ENCODE data around the gene ZBTB46.

The ZBTB46 gene

GRCh38 chr20:63746751-63747315, 84.2 kb downstream of the ZBTB46 start:
- DNase-seq (ENCODE audit: low read depth), result no peak
- no peak for TF ChIP-seq CTCF (conservative IDR thresholded peaks at IDR 0.05; ENCODE audit: low read depth, low read length)
- no peak overlapping the region for H3K4me3 ChIP-seq (ENCODE audit: low read depth, low read length)

GRCh38 chr20:63745961-63746731, 84.9 kb downstream of the ZBTB46 start:
- H3K4me3 ChIP-seq (ENCODE audit: low read depth, low read length), result no peak overlapping the region
- DNase-seq (ENCODE audit: low read depth), result no peak
- TF ChIP-seq CTCF (conservative IDR thresholded peaks at IDR 0.05; ENCODE audit: low read depth, low read length), result no peak

GRCh38 chr20:63745424-63745805, 85.6 kb downstream of the ZBTB46 start:
- TF ChIP-seq CTCF (conservative IDR thresholded peaks at IDR 0.05; ENCODE audit: low read depth, low read length), result no peak
- DNase-seq (ENCODE audit: low read depth), result no peak
- no peak overlapping the region for H3K4me3 ChIP-seq (ENCODE audit: low read depth, low read length)

GRCh38 chr20:63744574-63745423, 86.3 kb downstream of the ZBTB46 start:
- TF ChIP-seq CTCF (conservative IDR thresholded peaks at IDR 0.05; ENCODE audit: low read depth, low read length), result no peak
- no peak overlapping the region for H3K4me3 ChIP-seq (ENCODE audit: low read depth, low read length)
- DNase-seq (ENCODE audit: low read depth), result no peak

DNA sequence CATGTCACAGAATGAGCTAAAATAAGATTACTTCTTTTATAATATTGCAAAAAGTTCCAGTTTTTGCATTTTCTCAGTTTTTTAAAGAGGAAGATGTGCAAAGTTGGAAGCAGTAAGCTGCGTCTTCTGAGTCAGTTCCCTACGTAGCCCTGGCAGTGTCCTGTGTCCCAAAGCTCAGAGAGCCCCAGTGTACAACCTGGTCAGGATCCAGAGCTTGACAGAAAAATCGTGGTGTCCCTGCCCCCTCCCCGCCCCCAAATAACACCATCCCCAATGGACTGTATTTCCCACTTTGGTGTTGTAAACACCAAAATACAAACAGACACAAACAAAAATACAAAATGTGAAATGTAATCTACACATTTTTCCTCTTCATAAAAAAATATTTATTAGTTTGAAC, 86.9 kb downstream of the ZBTB46 start:
- no peak for DNase-seq (ENCODE audit: low read depth)
- TF ChIP-seq CTCF (conservative IDR thresholded peaks at IDR 0.05; ENCODE audit: low read depth, low read length), result no peak

GRCh38 chr20:63743210-63743970, 87.7 kb downstream of the ZBTB46 start:
- no peak for DNase-seq (ENCODE audit: low read depth)
- TF ChIP-seq CTCF (conservative IDR thresholded peaks at IDR 0.05; ENCODE audit: low read depth, low read length), result no peak

More for the DNA sequence above, 86.9 kb downstream of the ZBTB46 start:
- no peak overlapping the region for H3K4me3 ChIP-seq (ENCODE audit: low read depth, low read length)

More at GRCh38 chr20:63743210-63743970, 87.7 kb downstream of the ZBTB46 start:
- no peak overlapping the region for H3K4me3 ChIP-seq (ENCODE audit: low read depth, low read length)

Measured in choroid plexus epithelial cell (primary cell).